ENCODE measurements around the gene RAD23A.
A peak's percentile ranks its signal among the peaks of the same experiment; 100 is the strongest.

RAD23A gene

GRCh38 chr19:12940897-12941296, 4.8 kb upstream of the RAD23A start (continued):
- TF ChIP-seq ZNF37A (tag by site-specific recombination; IDR thresholded peaks at IDR 0.05), result no peak
- no peak for TF ChIP-seq ZNF10 (tag by site-specific recombination; IDR thresholded peaks at IDR 0.05)
- TF ChIP-seq ZNF792 (tag by site-specific recombination; IDR thresholded peaks at IDR 0.05), result no peak
- no peak for TF ChIP-seq ZBTB20 (tag by site-specific recombination; IDR thresholded peaks at IDR 0.05)
- TF ChIP-seq ZNF561 (tag by site-specific recombination; IDR thresholded peaks at IDR 0.05; ENCODE audit: borderline replicate concordance), result no peak
- no peak for TF ChIP-seq ZIC2 (tag by site-specific recombination; IDR thresholded peaks at IDR 0.05)
- TF ChIP-seq ZSCAN4 (tag by site-specific recombination; IDR thresholded peaks at IDR 0.05), result no peak

- Histone ChIP-seq H3K9me3 (ENCODE audit: control insufficient read depth, insufficient read depth, low read depth, low read length) (no peaks in the 10 kb centered on the region), H3K27ac (ENCODE audit: extremely low read depth, low read depth, low read length) (no peak overlapping the region), H3K4me3 (ENCODE audit: low read depth, low read length) (no peak overlapping the region), H3K36me3 (ENCODE audit: control insufficient read depth in 2 of 2, insufficient read depth in 1 of 2, low read length in 2 of 2) (peaks cover 41 to 76% of the 10 kb centered on the region in 2 experiments), H3K4me1 (ENCODE audit: control insufficient read depth, insufficient read depth, low read length) (peaks cover 5% of the 10 kb centered on the region)
- TF ChIP-seq HOXD13 (CRISPR knock-in tag; IDR thresholded peaks at IDR 0.05; ENCODE audit: borderline replicate concordance), result no peak
- TF ChIP-seq ZNF513 (tag by site-specific recombination; IDR thresholded peaks at IDR 0.05), result peak; percentile 100
- ChIA-PET CTCF (interaction anchor here (0.9 kb wide), 1 partner anchor 11 kb away, joined by 3 read pairs; no protein-coding TSS in a partner anchor), POLR2A (interaction anchor here (0.6 to 1.8 kb wide), 4 partner anchors 10 to 264 kb away, joined by 3 to 7 read pairs (median 5); partner anchors contain the start of gene FARSA)
Measured at GRCh38 chr19:12943437-12944044, 2.1 kb upstream of the RAD23A start.

GRCh38 chr19:12944104-12944674, 1.5 kb upstream of the RAD23A start:
- H3K9me3 ChIP-seq (ENCODE audit: control insufficient read depth, insufficient read depth, low read depth, low read length), result no peaks in the 10 kb centered on the region
- peaks cover 5% of the 10 kb centered on the region for H3K4me1 ChIP-seq (ENCODE audit: control insufficient read depth, insufficient read depth, low read length)
- peak overlapping the region; percentile 50; the same call in 1 of the 2 replicates for H3K27ac ChIP-seq (ENCODE audit: extremely low read depth, low read depth, low read length)
- no peak for TF ChIP-seq PRDM6 (tag by site-specific recombination; IDR thresholded peaks at IDR 0.05)
- TF ChIP-seq ZNF692 (tag by site-specific recombination; IDR thresholded peaks at IDR 0.05), result no peak
- no peak for TF ChIP-seq WT1 (tag by site-specific recombination; IDR thresholded peaks at IDR 0.05)
- peak; percentile 73 for TF ChIP-seq GLIS1 (tag by site-specific recombination; IDR thresholded peaks at IDR 0.05)
- TF ChIP-seq ZNF423 (tag by site-specific recombination; IDR thresholded peaks at IDR 0.05), result no peak
- no peak for TF ChIP-seq ZBTB49 (tag by site-specific recombination; IDR thresholded peaks at IDR 0.05; ENCODE audit: low read depth)
- TF ChIP-seq ZBTB21 (tag by site-specific recombination; IDR thresholded peaks at IDR 0.05), result no peak
- TF ChIP-seq ZBTB48 (tag by site-specific recombination; IDR thresholded peaks at IDR 0.05), result no peak
- no peak for TF ChIP-seq GLI2 (tag by site-specific recombination; IDR thresholded peaks at IDR 0.05; ENCODE audit: borderline replicate concordance, low read depth)
- TF ChIP-seq ZNF571 (tag by site-specific recombination; IDR thresholded peaks at IDR 0.05), result no peak
- 0 out of 2 replicates have a peak, but pooled peaks have one; percentile 21 for TF ChIP-seq PATZ1 (tag by site-specific recombination; IDR thresholded peaks at IDR 0.05)
- TF ChIP-seq ZNF341 (tag by site-specific recombination; IDR thresholded peaks at IDR 0.05; ENCODE audit: low read depth), result peak; percentile 65
- no peak for TF ChIP-seq ZNF629 (tag by site-specific recombination; IDR thresholded peaks at IDR 0.05)
- H3K4me3 ChIP-seq (ENCODE audit: low read depth, low read length), result no peak overlapping the region
- ChIA-PET CTCF (interaction anchor here (0.7 to 0.9 kb wide), 2 partner anchors 12 to 225 kb away, joined by 3 read pairs; no protein-coding TSS in a partner anchor), POLR2A (interaction anchor here (1.0 to 1.8 kb wide), 2 partner anchors 11 kb away, joined by 6 to 7 read pairs; partner anchors contain the start of gene FARSA)
- peaks cover 41 to 79% of the 10 kb centered on the region in 2 experiments for H3K36me3 ChIP-seq (ENCODE audit: control insufficient read depth in 2 of 2, insufficient read depth in 1 of 2, low read length in 2 of 2)

Measured in HEK293 (cell line).